IPS-18c (cell line): ENCODE measurements around the gene GBX2.

Experiments used
- H3K4me3 ChIP-seq: 2 replicates; pipeline ENCODE4 v1.7.0; 2013; ENCODE audit warnings: low read depth, mild to moderate bottlenecking, low read length, moderate library complexity; ENCODE audit not compliant: insufficient read depth
- H3K9me3 ChIP-seq: one replicate; pipeline ENCODE4 v1.6.1; 2013; ENCODE audit warnings: mild to moderate bottlenecking, low read length, moderate library complexity; ENCODE audit not compliant: control insufficient read depth, insufficient read depth

Gene GBX2

DNA sequence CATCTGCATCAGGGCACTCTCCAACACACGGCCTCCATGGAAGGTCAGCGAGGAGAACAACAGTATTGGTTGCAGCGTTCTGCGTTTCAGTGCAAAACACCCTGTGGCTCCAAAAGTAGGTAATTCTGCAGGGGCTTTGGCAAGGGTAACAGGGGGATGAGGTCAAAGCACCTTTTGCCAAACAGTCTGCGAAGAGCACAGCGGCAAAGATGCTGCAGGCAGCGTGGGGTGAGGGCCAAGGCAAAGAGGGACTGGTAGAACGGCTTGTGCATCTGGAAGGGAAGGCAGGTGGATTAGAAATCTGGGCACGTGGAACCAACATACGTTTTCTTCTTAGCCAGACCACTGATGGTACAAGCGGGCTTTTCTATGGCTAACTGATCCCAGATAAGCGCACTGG, 26.6 kb upstream of the GBX2 start:
- Histone ChIP-seq H3K4me3 (no peak overlapping the region), H3K9me3 (no peaks in the 10 kb centered on the region)

DNA sequence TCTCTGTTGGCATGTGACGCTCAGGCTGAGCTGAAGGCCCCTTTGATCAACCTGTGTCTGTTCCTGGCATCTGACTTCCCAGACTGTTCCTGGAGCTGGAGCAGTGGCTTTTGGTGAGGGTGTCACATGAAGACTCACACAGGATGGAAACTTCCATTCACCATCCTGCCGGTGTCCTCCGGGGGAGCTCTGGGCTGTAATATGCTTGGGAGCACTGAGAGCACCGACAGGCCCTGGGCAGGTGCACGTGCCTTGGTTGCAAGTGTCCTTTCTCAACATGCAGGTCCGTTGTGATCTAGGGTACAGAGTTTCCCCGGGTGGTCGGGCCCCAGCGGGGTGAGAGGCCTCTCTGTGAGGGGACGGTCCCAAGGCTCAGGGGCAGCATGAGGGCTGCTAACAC, 24.8 kb upstream of the GBX2 start:
- H3K9me3 ChIP-seq = no peaks in the 10 kb centered on the region
- no peak overlapping the region for H3K4me3 ChIP-seq

DNA sequence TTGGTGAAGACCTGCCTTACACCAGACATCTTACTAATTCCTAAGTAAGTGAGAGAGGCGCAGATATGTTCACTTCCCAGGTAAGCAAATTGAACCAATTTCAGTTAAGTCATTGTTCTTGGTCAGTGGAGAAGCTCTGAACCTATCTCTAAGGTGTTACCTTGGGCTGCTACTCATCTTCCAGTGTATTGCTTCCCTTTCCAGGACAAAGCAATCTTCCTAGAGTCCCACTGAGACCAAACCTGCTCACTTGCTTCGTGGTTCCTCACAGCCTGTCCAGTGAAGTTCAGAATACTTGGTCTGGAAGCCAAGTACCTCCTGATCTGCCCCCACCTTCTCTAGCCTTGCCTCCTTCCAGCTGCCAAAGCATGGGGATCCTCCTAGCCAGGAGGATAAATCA, 22.5 kb upstream of the GBX2 start:
- Histone ChIP-seq H3K4me3 (no peak overlapping the region), H3K9me3 (no peaks in the 10 kb centered on the region)

DNA sequence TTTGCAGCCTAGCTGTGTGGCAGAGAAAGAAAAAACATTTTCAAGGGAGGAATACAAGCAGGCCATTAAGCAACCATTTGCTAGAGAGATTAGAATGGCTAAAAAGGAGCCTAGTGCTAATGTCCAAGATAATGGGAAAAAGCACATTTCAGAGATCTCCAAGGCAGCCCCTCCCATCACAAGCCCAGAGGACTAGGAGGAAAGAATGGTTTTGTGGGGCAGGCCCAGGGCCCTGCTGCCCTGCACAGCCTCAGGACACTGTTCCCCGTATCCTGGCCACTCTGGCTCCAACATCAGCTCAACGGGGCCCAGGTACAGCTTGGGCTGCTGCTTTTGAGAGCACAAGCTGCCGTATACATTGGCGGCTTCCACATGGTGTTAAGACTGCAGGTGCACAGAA, 16.5 kb upstream of the GBX2 start:
- Histone ChIP-seq H3K4me3 (no peak overlapping the region), H3K9me3 (peaks cover 3% of the 10 kb centered on the region)

DNA sequence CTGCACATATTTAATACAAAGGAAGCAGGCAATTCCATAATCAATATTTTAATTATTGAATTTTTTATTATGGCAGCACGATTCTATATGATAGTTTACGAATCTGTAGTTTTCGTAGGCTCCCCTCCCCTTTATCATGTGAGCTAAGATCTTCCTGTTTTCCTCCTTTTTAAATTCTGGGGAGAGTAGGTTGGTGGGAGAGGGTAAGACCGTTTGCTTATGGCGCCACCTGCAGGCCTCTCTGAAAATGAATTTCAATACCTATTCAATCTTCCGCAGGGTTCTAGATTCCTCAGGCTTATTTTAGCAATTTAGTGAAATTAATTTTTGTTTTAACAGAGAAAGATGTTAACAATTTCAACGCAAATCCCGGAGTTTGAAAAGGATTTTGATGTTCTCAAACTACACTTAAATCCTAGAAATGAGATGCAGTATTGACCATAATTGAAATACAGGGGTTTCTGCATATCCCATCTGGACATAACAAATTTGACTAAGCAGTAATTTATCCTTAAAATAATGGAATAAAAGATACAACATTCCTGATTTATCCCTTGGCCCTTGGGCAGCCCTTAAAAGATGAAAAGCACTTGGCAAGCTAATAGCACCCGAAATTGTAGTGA, 12.8 kb upstream of the GBX2 start:
- no peak overlapping the region for H3K4me3 ChIP-seq
- H3K9me3 ChIP-seq = peaks cover 3% of the 10 kb centered on the region

DNA sequence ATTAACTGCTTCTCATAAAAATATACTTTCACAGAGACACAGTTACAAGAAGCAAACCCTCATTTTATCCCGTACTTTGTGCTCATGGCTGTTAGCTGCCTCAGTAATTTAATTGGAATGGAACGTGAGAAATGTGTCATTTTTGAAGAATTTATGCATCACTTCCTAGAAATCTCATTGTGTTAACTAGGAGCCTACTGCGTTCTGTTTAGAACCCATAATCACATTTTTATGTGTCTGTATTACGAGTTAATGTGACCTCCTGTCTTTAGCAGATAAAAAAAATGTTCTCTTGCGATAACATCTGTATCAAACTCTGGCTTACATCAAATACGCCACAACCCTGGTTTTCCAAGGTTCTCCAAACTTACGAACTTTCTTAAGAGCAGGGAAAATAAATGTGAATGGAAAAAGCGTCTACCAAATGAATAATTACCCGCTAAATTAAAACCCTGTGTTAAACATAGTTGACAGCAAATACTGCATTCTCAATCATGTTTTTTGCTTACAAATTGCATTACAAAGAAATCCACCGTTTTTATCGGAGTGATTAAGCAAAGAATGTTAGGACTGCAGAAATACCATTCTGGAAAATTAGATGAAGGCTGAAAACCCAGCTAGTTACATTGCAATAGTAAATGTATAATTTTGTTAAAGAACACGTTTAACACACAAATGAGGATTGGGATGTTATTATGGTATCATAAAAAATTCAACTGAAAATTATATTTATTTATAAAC, 12.1 kb upstream of the GBX2 start:
- no peak overlapping the region for H3K4me3 ChIP-seq
- H3K9me3 ChIP-seq = no peaks in the 10 kb centered on the region

DNA sequence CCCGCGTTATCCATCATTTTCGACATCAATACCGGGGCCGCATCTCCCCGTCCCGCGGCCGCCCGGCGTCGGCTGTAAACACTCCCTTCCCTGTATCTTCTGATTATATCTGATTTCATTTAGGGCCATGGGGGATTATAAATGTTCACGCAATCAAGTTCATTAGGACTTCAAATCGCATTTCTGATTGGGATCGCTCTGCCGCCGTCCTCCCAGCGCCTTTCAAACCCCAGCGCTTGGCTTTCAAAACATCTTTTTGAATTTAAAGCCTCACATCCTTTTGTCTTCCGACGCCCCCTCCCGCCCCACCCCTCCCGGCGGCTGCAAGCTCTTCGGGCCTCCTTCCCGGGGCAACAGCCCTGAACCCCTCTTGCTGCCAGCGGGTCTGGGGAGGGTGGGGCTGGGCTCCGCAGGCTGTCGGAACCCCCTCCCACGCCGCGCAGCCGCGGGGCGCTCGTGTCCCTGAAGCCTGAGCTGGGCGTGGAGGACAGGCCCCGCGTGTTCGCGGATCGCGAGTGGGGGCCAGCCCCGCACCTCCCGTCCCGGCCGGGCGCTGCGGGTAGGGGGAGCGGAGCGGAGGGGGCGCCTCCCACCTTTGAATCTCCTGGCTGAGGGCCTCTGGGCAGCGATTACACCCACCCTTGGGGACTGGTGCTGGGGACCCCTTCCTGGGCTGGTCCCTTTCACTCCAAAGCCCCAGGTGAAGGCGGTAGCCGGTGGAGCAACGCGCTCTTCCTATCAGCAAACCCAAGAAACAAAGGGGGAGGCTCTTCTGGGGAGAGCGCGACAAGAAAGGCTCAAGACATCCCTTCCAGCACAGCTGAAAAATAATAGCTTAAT, 11.3 kb upstream of the GBX2 start:
- Histone ChIP-seq H3K4me3 (peak overlapping the region; percentile 1; the same call in 1 of the 2 replicates), H3K9me3 (no peaks in the 10 kb centered on the region)

DNA sequence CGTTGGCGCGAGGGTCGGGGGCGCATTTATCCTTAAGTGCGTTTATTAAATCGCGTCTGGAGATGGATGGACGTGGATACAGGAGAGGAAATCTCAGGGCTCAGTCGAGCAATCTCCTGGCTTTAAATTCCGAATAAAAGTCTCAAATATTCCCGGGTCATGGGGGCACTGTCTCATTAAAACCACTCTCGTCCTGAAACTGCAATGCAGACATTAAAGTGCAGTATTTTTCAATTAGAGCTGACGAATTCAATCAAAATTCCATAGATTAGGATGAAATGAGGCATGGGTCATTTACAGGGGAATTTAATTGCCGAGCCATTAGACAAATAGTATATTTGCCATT, 10.7 kb upstream of the GBX2 start:
- peak overlapping the region; percentile 47; the same call in 1 of the 2 replicates for H3K4me3 ChIP-seq
- H3K9me3 ChIP-seq = no peaks in the 10 kb centered on the region

DNA sequence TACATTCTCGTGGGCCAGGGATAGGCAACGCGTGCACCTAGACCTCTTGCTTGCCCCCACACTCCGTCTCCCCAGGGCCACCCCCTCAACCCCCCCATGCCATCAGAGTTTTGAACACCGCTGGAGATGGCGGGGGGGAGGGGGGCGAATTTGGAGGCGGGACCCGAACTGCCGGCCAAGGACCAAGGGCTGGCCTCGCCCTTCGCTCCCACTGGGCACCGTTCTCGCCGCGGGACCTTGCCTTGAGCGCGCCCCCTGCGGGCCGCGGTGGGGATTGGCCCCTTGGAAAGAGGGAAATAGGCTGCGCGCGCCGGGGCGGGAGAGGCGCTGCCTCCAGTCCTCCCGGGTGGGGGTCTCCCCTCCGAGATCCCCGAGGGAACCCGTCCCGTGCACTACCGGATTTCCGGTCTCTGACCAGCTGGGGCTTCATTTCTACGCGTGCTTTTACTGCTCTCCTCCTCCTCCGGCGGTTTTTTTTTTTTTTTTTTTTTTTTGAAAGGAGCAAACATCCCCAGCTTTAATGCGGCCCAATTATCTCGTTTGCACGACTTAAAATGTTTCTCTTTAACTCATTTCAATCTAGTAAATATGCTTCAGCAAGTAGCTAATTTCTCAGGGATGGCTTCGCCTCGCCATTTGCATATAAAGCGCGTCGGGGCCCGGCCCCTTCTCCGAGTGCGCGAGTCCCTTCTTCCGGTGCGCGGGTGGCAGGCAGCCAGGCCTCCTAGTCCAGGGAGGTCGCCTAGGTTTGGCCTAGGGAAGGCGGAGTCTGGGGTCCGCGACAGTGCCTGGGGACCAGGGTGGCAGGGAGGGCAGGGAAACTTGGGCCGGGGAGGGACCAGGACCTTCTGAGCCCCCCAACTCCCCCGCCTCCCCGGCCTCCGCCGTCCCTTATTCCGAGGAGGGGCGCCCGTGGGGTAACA, 10.0 kb upstream of the GBX2 start:
- no peaks in the 10 kb centered on the region for H3K9me3 ChIP-seq
- peak overlapping the region; percentile 47; the same call in 1 of the 2 replicates for H3K4me3 ChIP-seq

DNA sequence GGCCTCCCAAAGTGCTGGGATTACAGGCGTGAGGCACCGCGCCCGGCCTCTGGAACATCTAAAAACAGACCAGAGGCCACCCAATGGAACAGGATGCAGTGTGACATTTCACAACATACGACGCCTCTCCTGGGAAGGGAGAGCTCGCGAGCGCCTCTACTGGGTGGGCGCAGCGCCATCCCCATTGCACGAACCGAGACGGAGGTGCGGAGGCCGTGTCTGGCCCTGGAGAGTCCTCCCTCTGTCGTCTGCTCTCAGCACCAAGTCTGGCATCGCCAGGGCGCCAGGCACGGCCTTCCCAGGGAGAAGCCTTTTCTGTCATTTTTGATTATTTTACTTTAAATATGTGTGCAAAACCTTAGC, 9.4 kb upstream of the GBX2 start:
- no peak overlapping the region for H3K4me3 ChIP-seq
- no peaks in the 10 kb centered on the region for H3K9me3 ChIP-seq

DNA sequence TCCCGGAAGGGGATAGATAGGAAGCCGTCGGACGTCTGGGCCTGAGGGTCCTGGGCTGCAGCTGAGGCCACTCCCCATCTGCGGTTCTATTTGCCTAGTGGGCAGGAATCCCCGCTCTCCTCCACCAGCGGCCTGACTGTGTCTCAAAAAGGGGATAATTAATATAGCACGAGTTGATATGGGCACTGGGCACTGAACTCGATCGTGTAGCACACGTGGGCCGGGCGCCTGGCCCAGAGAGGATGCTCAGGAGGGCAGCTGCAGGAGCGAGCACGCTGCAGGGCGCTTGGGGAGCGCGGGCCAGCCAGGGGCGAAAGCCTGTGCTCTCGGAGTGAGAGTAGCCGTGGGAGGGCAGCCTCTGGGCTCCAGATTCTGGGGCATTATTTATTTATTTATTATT, 8.8 kb upstream of the GBX2 start:
- Histone ChIP-seq H3K4me3 (no peak overlapping the region), H3K9me3 (no peaks in the 10 kb centered on the region)

DNA sequence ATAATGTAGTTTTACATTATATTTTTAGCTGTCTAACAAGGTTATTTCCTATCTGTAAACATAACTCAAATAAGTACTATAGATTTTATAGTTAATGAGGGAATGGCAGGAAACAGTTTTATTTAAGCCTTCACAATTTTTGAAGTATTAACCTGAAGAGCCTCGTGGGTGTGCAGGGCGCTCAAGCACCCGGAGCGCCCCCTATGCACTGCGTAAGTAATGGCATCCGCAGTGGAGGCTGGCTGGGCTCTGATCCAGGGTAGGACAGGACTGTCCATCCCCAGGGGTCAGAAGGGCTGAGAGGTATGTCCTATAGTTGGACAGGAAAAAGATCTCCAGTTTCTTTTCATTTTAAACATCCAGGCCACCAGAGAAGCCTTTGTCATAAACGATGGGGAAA, 8.2 kb upstream of the GBX2 start:
- Histone ChIP-seq H3K4me3 (no peak overlapping the region), H3K9me3 (no peaks in the 10 kb centered on the region)

DNA sequence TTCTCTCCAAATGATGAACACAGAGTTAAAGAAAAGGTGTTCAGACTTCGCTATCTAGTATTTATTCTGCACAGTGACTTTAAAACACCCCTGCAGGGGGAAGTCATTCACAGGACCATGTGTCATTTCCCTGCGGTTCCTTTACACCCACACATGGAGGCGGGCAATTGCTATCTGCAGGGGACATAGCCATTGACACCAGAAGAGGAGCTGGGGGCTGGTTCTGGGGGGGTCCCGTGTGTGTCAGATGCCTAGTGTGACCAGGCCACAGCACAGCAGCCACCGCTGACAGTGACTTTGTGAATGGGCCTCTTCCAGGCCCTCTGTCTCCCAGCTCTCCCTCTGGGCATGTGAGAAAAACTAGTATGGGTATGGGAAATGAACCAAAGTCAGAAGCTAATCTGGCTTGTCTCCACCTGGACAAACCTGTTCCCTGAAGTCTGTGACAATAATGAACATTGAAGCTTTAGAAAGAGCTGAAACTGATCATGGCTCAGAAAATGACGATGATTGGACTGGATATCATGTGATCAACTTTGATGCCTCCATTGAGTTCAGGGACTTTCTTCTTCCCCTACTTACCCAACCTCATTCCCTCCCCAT, 7.5 kb upstream of the GBX2 start:
- Histone ChIP-seq H3K9me3 (no peaks in the 10 kb centered on the region), H3K4me3 (no peak overlapping the region)

DNA sequence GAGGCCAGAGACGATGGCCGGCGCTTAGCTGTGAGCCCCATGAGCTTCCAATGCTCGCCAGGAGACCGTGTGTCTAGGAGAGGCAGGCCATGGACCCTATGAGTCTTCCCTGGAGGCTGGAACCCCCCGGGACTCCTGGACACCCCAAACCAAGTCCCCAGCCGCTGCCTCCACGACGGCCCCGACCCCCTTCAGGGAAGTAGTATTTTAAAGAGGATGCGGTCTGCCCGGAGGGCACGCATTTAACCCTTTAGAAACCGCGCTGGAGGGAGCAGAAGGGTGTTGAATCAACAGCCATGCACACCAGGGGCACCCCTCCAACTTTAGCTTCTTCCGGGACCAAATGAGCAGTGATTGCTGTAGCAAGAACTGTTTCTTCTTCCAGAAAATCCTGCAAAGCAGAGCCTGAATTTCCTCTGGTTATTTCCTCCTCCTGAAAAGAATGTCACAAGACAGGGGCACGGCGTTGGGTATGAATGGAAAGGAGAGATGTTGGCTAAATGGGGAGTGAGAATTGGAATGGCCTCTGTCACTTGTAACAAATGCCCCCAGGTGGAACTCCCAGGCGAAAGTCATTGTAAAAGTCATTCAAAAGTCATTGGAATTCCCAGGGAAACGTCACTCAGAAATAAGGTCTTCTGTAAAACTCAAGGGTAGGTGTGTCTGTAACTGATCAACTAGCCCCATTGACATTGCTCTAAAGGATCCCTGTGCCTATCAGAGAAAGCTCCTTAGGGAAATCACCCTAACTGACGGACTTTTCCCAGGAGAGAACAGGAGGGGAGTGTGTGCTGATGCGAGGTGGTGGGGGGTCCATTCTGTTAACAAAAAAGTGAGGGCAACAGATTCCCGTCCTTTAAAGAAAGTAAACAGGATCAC, 5.8 kb upstream of the GBX2 start:
- Histone ChIP-seq H3K9me3 (peaks cover under 1% of the 10 kb centered on the region), H3K4me3 (peak overlapping the region; percentile 20; the same call in 1 of the 2 replicates)

DNA sequence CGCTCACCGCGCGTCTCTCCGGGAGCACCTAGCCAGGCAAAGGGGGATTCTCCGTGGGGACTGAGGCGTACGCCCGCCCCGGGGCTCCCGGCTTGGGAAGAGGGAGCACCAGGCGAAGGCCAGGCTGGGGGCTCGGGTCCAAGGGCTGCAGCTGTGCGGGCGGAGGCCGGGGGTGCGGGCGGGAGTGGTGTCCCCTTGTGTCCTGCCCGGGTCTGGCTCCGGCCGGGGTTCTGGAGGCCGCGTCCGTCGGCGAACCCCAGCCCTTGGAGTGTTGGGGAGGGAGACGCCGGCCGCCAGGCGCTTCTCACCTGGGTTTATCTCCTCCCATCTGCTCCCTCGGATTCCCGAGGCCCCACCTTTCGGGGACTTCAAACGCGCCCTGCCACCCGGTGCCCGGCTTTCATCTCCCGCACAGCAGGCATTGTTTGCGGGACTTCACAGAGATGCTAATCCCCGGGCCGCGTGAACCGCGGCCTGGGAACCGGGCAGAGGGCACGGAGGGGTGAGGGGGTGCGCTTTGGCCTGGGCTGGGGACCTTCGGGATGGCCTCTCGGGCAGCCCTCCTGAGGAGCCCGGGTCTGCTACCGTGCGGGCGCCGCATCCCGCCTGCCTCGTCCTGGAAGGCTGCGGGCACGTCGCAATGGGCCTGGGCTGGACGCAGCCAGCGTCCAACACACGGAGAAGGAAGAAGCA, 5.0 kb upstream of the GBX2 start:
- H3K9me3 ChIP-seq = peaks cover 4% of the 10 kb centered on the region
- peak overlapping the region; percentile 31; the same call in 1 of the 2 replicates for H3K4me3 ChIP-seq
